Natural killer cell (primary cell): ENCODE measurements around the gene LRRC1. TPM values are rescaled to one million over a fixed set of nuclear protein-coding genes. Genes with fewer than 3 reads are reported as not detected.

Source experiments
- ATAC-seq, 3 donors: fragments of 150-1000 bp in 2 of 3; fragments of 200-7000 bp in 1 of 3; cut with Tn5 transposase; 1 replicate in 1 of 3; 2 replicates in 2 of 3; pipeline ENCODE4 v1.10.0; 2021; ENCODE audit warnings: mild to moderate bottlenecking in 2 of 3, moderate library complexity in 2 of 3
- DNase-seq, 2 donors: peaks; one replicate each; pipeline versions ENCODE4 v3.0.0 to v3.0.0-alpha.2; 2013 to 2021; ENCODE audit warnings: mixed read lengths in 1 of 2
- H3K27ac ChIP-seq: one replicate; pipeline ENCODE4 v1.5.1; 2013; ENCODE audit warnings: mild to moderate bottlenecking, low read length
- H3K27me3 ChIP-seq: one replicate; pipeline ENCODE4 v1.6.1; 2013; ENCODE audit warnings: low read length; ENCODE audit not compliant: control insufficient read depth, insufficient read depth
- H3K36me3 ChIP-seq: one replicate; pipeline ENCODE4 v1.6.1; 2013; ENCODE audit warnings: low read length; ENCODE audit not compliant: control insufficient read depth, insufficient read depth
- H3K4me1 ChIP-seq: one replicate; pipeline ENCODE4 v1.6.1; 2013; ENCODE audit warnings: low read length; ENCODE audit not compliant: control insufficient read depth, insufficient read depth
- H3K4me3 ChIP-seq: one replicate; pipeline ENCODE4 v1.5.1; 2013; ENCODE audit warnings: low read length
- H3K9me3 ChIP-seq: one replicate; pipeline ENCODE4 v1.6.1; 2013; ENCODE audit warnings: low read length; ENCODE audit not compliant: control insufficient read depth, insufficient read depth
- H3K27ac Mint-ChIP-seq, 2 donors: one replicate each; pipeline ENCODE4 v1.8.0; 2022; ENCODE audit warnings: mild to moderate bottlenecking in 2 of 2, mixed read lengths in 2 of 2, moderate library complexity in 1 of 2
- H3K27me3 Mint-ChIP-seq, 2 donors: one replicate each; pipeline ENCODE4 v1.8.0; 2022; ENCODE audit warnings: low read depth in 2 of 2, mixed read lengths in 2 of 2
- H3K36me3 Mint-ChIP-seq: one replicate; pipeline ENCODE4 v1.8.0; 2022; ENCODE audit warnings: mixed read lengths
- H3K4me1 Mint-ChIP-seq, 2 donors: one replicate each; pipeline ENCODE4 v1.8.0; 2022; ENCODE audit warnings: mixed read lengths in 2 of 2
- H3K4me3 Mint-ChIP-seq: one replicate; pipeline ENCODE4 v1.8.0; 2022; ENCODE audit warnings: mild to moderate bottlenecking, moderate library complexity, mixed read lengths
- H3K9me3 Mint-ChIP-seq, 2 donors: one replicate each; pipeline ENCODE4 v1.8.0; 2022; ENCODE audit warnings: mixed read lengths in 2 of 2
- CTCF ChIP-seq: fragments of 200-600 bp; IDR thresholded peaks from one replicate; pipeline ENCODE4 v1.8.0; 2022; ENCODE audit warnings: antibody characterized with exemption
- WGBS: methylation state at CpG from one replicate; pipeline ENCODE4 v1.1.7; 2013; ENCODE audit warnings: missing lambda C conversion rate; ENCODE audit not compliant: insufficient coverage; 5-methylcytosine and 5-hydroxymethylcytosine counted together
- intact Hi-C: fragments of 100-400 bp; cut with micrococcal nuclease; formaldehyde crosslinking; loops from one replicate; pipeline ENCODE4 v1.14.2; 2022
- total RNA-seq, 4 donors: library from RNA; stranded (reverse); fragments of 120-200 nt in 1 of 4; gene quantifications; one replicate each; pipeline versions ENCODE4 v1.2.3 to v1.2.4, GENCODE V29; 2013 to 2022

Gene LRRC1
- total RNA-seq, 3 donors from 2014 or later (not counting 1 experiment from before 2014, with no cell fraction given), result 2.0 to 5.6 (median 3.7) TPM

- Mint-ChIP-seq H3K9me3 (no peaks in the 10 kb centered on the region), H3K27ac (no peak overlapping the region)
- 95% methylated on average over 2 of the region's 2 CpGs for WGBS
Measured at GRCh38 chr6:53855940-53856339, 61.1 kb downstream of the LRRC1 start.

GRCh38 chr6:53857318-53858094 is 62.7 kb downstream of the LRRC1 start:
- no peaks in the 10 kb centered on the region for H3K27me3 ChIP-seq
- no peak overlapping the region for H3K4me3 Mint-ChIP-seq
- H3K27me3 Mint-ChIP-seq, result no peaks in the 10 kb centered on the region
- no peak overlapping the region for H3K27ac Mint-ChIP-seq
- no peak overlapping the region for H3K4me3 ChIP-seq
- H3K36me3 ChIP-seq, result no peaks in the 10 kb centered on the region
- no peak overlapping the region for H3K27ac ChIP-seq
- DNase-seq (no peak), ATAC-seq (no peak)
- no peaks in the 10 kb centered on the region for H3K36me3 Mint-ChIP-seq
- no peaks in the 10 kb centered on the region for H3K9me3 ChIP-seq
- H3K9me3 Mint-ChIP-seq, result no peaks in the 10 kb centered on the region
- H3K4me1 ChIP-seq, result no peaks in the 10 kb centered on the region
- 83% methylated on average over 8 of the region's 8 CpGs for WGBS
- peaks cover 8 to 11% of the 10 kb centered on the region in 2 donors for H3K4me1 Mint-ChIP-seq
- TF ChIP-seq CTCF, result no peak
- intact Hi-C loops, result no loop called here

More at GRCh38 chr6:53855940-53856339, 61.1 kb downstream of the LRRC1 start:
- H3K4me3 ChIP-seq, result no peak overlapping the region
- no peak for ATAC-seq
- no peaks in the 10 kb centered on the region for H3K27me3 Mint-ChIP-seq
- H3K4me1 ChIP-seq, result no peaks in the 10 kb centered on the region
- H3K36me3 ChIP-seq, result no peaks in the 10 kb centered on the region
- no peak overlapping the region for H3K27ac ChIP-seq
- peaks cover 4 to 5% of the 10 kb centered on the region in 2 donors for H3K4me1 Mint-ChIP-seq
- intact Hi-C loops, result no loop called here
- H3K27me3 ChIP-seq, result no peaks in the 10 kb centered on the region
- no peaks in the 10 kb centered on the region for H3K9me3 ChIP-seq
- TF ChIP-seq CTCF, result no peak
- no peak for DNase-seq
- H3K36me3 Mint-ChIP-seq, result no peaks in the 10 kb centered on the region
- no peak overlapping the region for H3K4me3 Mint-ChIP-seq

GRCh38 chr6:53858196-53858595 is 63.4 kb downstream of the LRRC1 start:
- Histone ChIP-seq H3K4me3 (no peak overlapping the region), H3K27me3 (no peaks in the 10 kb centered on the region), H3K36me3 (no peaks in the 10 kb centered on the region), H3K9me3 (no peaks in the 10 kb centered on the region), H3K4me1 (no peaks in the 10 kb centered on the region), H3K27ac (no peak overlapping the region)
- intact Hi-C loops, result no loop called here
- Mint-ChIP-seq H3K4me1 (peaks cover 7 to 11% of the 10 kb centered on the region in 2 donors), H3K9me3 (no peaks in the 10 kb centered on the region), H3K27ac (no peak overlapping the region), H3K4me3 (no peak overlapping the region), H3K36me3 (no peaks in the 10 kb centered on the region), H3K27me3 (no peaks in the 10 kb centered on the region)
- DNase-seq (no peak), ATAC-seq (no peak)
- TF ChIP-seq CTCF, result no peak

DNA sequence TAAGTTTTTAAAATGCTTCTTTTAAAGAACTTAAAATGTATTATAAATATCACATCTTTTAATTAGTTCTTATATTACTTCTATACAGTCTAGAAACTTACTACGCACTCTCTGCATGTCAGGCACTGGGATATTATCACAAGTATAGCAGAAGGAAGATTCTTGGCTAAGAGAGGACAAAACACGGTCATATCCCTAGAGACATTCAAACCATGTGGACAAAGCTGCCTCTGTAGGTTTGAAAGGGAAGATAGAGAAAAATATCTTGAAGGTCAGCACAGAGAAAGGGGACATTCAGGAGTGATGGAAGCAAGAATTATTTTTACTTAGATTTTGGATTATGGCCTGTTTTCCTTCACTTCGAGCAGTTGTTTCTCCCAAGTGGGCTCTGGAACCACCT is 64.1 kb downstream of the LRRC1 start:
- Mint-ChIP-seq H3K9me3 (no peaks in the 10 kb centered on the region), H3K4me3 (no peak overlapping the region), H3K27me3 (no peaks in the 10 kb centered on the region), H3K27ac (no peak overlapping the region), H3K36me3 (no peaks in the 10 kb centered on the region), H3K4me1 (peaks cover 7 to 11% of the 10 kb centered on the region in 2 donors)
- no peaks in the 10 kb centered on the region for H3K9me3 ChIP-seq
- intact Hi-C loops, result no loop called here
- ATAC-seq (no peak), DNase-seq (no peak)
- H3K27ac ChIP-seq, result no peak overlapping the region
- WGBS, result 83% methylated on average over 2 of the region's 3 CpGs
- H3K27me3 ChIP-seq, result no peaks in the 10 kb centered on the region
- H3K4me3 ChIP-seq, result no peak overlapping the region
- no peaks in the 10 kb centered on the region for H3K36me3 ChIP-seq
- TF ChIP-seq CTCF, result no peak
- H3K4me1 ChIP-seq, result no peaks in the 10 kb centered on the region
